HepG2 (cell line): Measurements from ENCODE around the gene CHMP1A. TPM values are rescaled to one million over a fixed set of nuclear protein-coding genes. Genes with fewer than 3 reads are reported as not detected.

ENCODE experiments used
- CENPBD1 ChIP-seq: sonication (generic); formaldehyde crosslinking; IDR thresholded peaks from 2 replicates; pipeline ENCODE4 v1.8.0; 2022; ENCODE audit warnings: missing genetic modification reagents, low read depth, mild to moderate bottlenecking, borderline replicate concordance
- EEA1 ChIP-seq: sonication (generic); formaldehyde crosslinking; IDR thresholded peaks from 2 replicates; pipeline ENCODE4 v1.5.1; 2020; ENCODE audit warnings: mild to moderate bottlenecking, missing genetic modification reagents, borderline replicate concordance
- ELK4 ChIP-seq: sonication (generic); formaldehyde crosslinking; IDR thresholded peaks from 2 replicates; pipeline ENCODE4 v1.9.0; 2021; ENCODE audit warnings: missing genetic modification reagents, borderline replicate concordance
- HOXD1 ChIP-seq: sonication (generic); formaldehyde crosslinking; IDR thresholded peaks from 2 replicates; pipeline ENCODE4 v1.5.0; 2020; ENCODE audit warnings: missing genetic modification reagents
- NFE2L2 ChIP-seq: fragments of 150-350 bp; IDR thresholded peaks from 2 replicates; pipeline ENCODE4 v1.6.1; 2014; ENCODE audit warnings: low read length
- RERE ChIP-seq: IDR thresholded peaks from 2 replicates; pipeline ENCODE4 v1.6.1; 2016; ENCODE audit warnings: low read depth, missing genetic modification reagents, missing compliant biosample characterization
- TBP ChIP-seq: sonication (generic); formaldehyde crosslinking; IDR thresholded peaks from 2 replicates; pipeline ENCODE4 v1.5.0; 2020; ENCODE audit warnings: missing genetic modification reagents
- TP53 ChIP-seq: sonication (generic); formaldehyde crosslinking; conservative IDR thresholded peaks from 2 replicates; pipeline ENCODE4 v1.4.0; 2020; ENCODE audit warnings: missing genetic modification reagents
- ZNF335 ChIP-seq: sonication (generic); formaldehyde crosslinking; IDR thresholded peaks from 2 replicates; pipeline ENCODE4 v1.4.0; 2020; ENCODE audit warnings: missing genetic modification reagents
- ZNF407 ChIP-seq: sonication (generic); formaldehyde crosslinking; IDR thresholded peaks from one replicate; pipeline ENCODE4 v1.5.1; 2020; ENCODE audit warnings: mild to moderate bottlenecking, missing genetic modification reagents; ENCODE audit errors: not compliant biosample characterization
- ZNF598 ChIP-seq: sonication (generic); formaldehyde crosslinking; IDR thresholded peaks from 2 replicates; pipeline ENCODE4 v1.5.1; 2020; ENCODE audit warnings: mild to moderate bottlenecking, missing genetic modification reagents, borderline replicate concordance
- ZNF616 ChIP-seq: sonication (generic); formaldehyde crosslinking; IDR thresholded peaks from 2 replicates; pipeline ENCODE4 v1.5.0; 2020; ENCODE audit warnings: low read depth, mild to moderate bottlenecking, missing genetic modification reagents
- ZNF780A ChIP-seq: sonication (generic); formaldehyde crosslinking; IDR thresholded peaks from 2 replicates; pipeline ENCODE4 v1.8.0; 2022; ENCODE audit warnings: mild to moderate bottlenecking, missing genetic modification reagents, moderate library complexity
- polyA plus RNA-seq, 8 experiments: library from polyadenylated mRNA; depleted of rRNA in 3 of 8; stranded (reverse) in 7 of 8; unstranded in 1 of 8; fragments of >200 nt; fragmentation: Illumina TruSeq in 4 of 8; extraction: Trizol in 4 of 8; gene quantifications; 2 replicates each; pipeline versions ENCODE4 v1.2.1 to v1.2.3, GENCODE V29; 2011 to 2016; ENCODE audit warnings: low read depth in 4 of 8, missing spikeins in 1 of 8, mixed read lengths in 1 of 8; ENCODE audit not compliant: insufficient read depth in 1 of 8
- total RNA-seq, 5 experiments: library from RNA; depleted of rRNA; stranded (reverse); fragments of >200 nt; fragmentation: Illumina TruSeq; extraction: Trizol; gene quantifications; 2 replicates each; pipeline ENCODE4 v1.2.3, GENCODE V29; 2016; ENCODE audit warnings: low read depth in 1 of 5

CHMP1A gene
- total and polyA plus RNA-seq, 2 of the 13 experiments (the other 11 are each of a cell fraction or from before 2014, with no cell fraction given), result 69.4 to 73.3 TPM

- no peak for TF ChIP-seq RERE (CRISPR knock-in tag)
- TF ChIP-seq ZNF780A (CRISPR knock-in tag), result no peak
- TF ChIP-seq HOXD1 (CRISPR knock-in tag), result no peak
- TF ChIP-seq ELK4, result 0 out of 2 replicates have a peak, but pooled peaks have one; percentile 35
- no peak for TF ChIP-seq TP53 (CRISPR knock-in tag)
- TF ChIP-seq TBP (CRISPR knock-in tag), result no peak
- 0 out of 2 replicates have a peak, but pooled peaks have one; percentile 68 for TF ChIP-seq ZNF598 (CRISPR knock-in tag)
- TF ChIP-seq ZNF335 (CRISPR knock-in tag), result no peak
- TF ChIP-seq EEA1 (CRISPR knock-in tag), result no peak; the same call in 1 of the 2 replicates
- TF ChIP-seq ZNF616 (CRISPR knock-in tag), result no peak
- TF ChIP-seq CENPBD1 (CRISPR knock-in tag), result no peak
- no peak for TF ChIP-seq NFE2L2
- no peak for TF ChIP-seq ZNF407 (CRISPR knock-in tag)
Observed at GRCh38 chr16:89695086-89695874, 37.8 kb upstream of the CHMP1A start (continued).
